Bronchial epithelial cell (primary cell): ENCODE measurements around the gene IL26. TPM values are rescaled to one million over a fixed set of nuclear protein-coding genes. Genes with fewer than 3 reads are reported as not detected.

Experiments used
- DNase-seq: peaks from one replicate; pipeline ENCODE4 v3.0.0-alpha.2; 2010; ENCODE audit warnings: low read depth
- FAIRE-seq: peaks from 2 replicates; lab custom pipeline; 2011; peaks lifted over from hg19 to GRCh38; lab: Jason Lieb, UNC
- H3K27me3 ChIP-seq: 2 replicates; pipeline ENCODE4 v1.5.1; 2011; ENCODE audit warnings: low read length; ENCODE audit not compliant: control insufficient read depth, insufficient read depth
- H3K36me3 ChIP-seq: 2 replicates; pipeline ENCODE4 v1.5.1; 2011; ENCODE audit warnings: low read length; ENCODE audit not compliant: control insufficient read depth, insufficient read depth
- H3K4me3 ChIP-seq: 2 replicates; pipeline ENCODE4 v1.5.1; 2011; ENCODE audit warnings: mild to moderate bottlenecking, low read depth, low read length, control low read depth
- CTCF ChIP-seq: IDR thresholded peaks from 2 replicates; pipeline ENCODE4 v1.5.1; 2011; ENCODE audit warnings: mild to moderate bottlenecking, moderate library complexity, low read length, control low read depth, inconsistent platforms; ENCODE audit not compliant: insufficient read depth, severe bottlenecking
- total RNA-seq: library from RNA; depleted of rRNA; stranded (reverse); fragments of >200 nt; gene quantifications from 2 replicates; pipeline ENCODE4 v1.2.1, GENCODE V29; 2014

Gene IL26
- not detected in 2 replicates for total RNA-seq

- no peak for TF ChIP-seq CTCF
- FAIRE-seq (no peak), DNase-seq (no peak)
- no peaks in the 10 kb centered on the region for H3K36me3 ChIP-seq
- H3K27me3 ChIP-seq, result no peaks in the 10 kb centered on the region
- H3K4me3 ChIP-seq, result no peak within 1 kb of the TSS
Measured at GRCh38 chr12:68225576-68226476, at the start of gene IL26. IL26 (minus strand) TSS chr12:68225810; CDS start chr12:68225756, 54 bp downstream.

GRCh38 chr12:68272732-68273131 lies 47.1 kb upstream of the IL26 start:
- Histone ChIP-seq H3K36me3 (no peaks in the 10 kb centered on the region), H3K27me3 (no peaks in the 10 kb centered on the region), H3K4me3 (no peak overlapping the region)
- FAIRE-seq, result no peak
- no peak for DNase-seq
- TF ChIP-seq CTCF, result no peak

- H3K27me3 ChIP-seq, result no peaks in the 10 kb centered on the region
- H3K4me3 ChIP-seq, result no peak overlapping the region
- FAIRE-seq (no peak), DNase-seq (no peak)
- TF ChIP-seq CTCF, result no peak
- H3K36me3 ChIP-seq, result no peaks in the 10 kb centered on the region
Measured at GRCh38 chr12:68271346-68271745, 45.7 kb upstream of the IL26 start.

- Histone ChIP-seq H3K36me3 (no peaks in the 10 kb centered on the region), H3K4me3 (no peak overlapping the region), H3K27me3 (no peaks in the 10 kb centered on the region)
- no peak for DNase-seq
- no peak for TF ChIP-seq CTCF
- FAIRE-seq, result no peak
Measured at GRCh38 chr12:68270358-68270757, 44.7 kb upstream of the IL26 start.

- no peak for TF ChIP-seq CTCF
- Histone ChIP-seq H3K4me3 (no peak overlapping the region), H3K27me3 (no peaks in the 10 kb centered on the region), H3K36me3 (no peaks in the 10 kb centered on the region)
- no peak for FAIRE-seq
- DNase-seq, result no peak
Measured at GRCh38 chr12:68269779-68270178, 44.2 kb upstream of the IL26 start.
